Measurements from ENCODE around the gene PCDHGC4.

PCDHGC4 gene

DNA sequence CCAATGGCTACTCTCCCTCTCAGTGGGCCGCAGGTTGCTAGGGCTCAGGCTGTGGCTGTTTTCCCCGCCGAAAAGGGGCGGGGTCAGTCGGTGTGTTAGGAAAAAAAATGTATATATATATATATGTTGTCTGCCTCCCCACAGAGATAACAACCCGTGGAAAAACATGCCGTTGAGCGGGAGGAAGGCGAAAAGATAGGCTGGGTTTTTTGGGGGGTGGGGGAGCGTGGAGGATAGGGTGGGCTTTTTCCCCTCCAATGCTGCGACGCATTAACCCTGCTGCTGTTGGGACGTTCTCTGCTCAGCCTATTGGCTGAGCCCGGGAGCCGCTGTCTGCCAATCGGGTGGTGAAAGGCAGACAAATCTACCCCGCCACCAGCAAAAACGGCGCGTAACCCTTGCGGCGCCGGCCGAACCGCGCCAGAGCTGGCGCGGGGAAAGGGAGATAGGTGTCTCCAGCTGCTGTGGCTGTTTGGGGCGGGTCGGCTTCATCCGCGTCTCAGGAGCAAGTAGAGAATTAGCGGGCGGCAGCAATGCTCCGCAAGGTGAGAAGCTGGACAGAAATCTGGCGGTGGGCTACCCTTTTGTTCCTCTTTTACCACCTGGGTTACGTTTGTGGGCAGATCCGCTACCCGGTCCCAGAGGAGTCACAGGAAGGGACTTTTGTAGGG is at the start of gene PCDHGC4:
Gene PCDHGC4 (plus strand): TSS at position 390 of the 671 bp plus-strand sequence. CDS start 144 bp downstream, at position 534.
- TF ChIP-seq, protein P1, sequence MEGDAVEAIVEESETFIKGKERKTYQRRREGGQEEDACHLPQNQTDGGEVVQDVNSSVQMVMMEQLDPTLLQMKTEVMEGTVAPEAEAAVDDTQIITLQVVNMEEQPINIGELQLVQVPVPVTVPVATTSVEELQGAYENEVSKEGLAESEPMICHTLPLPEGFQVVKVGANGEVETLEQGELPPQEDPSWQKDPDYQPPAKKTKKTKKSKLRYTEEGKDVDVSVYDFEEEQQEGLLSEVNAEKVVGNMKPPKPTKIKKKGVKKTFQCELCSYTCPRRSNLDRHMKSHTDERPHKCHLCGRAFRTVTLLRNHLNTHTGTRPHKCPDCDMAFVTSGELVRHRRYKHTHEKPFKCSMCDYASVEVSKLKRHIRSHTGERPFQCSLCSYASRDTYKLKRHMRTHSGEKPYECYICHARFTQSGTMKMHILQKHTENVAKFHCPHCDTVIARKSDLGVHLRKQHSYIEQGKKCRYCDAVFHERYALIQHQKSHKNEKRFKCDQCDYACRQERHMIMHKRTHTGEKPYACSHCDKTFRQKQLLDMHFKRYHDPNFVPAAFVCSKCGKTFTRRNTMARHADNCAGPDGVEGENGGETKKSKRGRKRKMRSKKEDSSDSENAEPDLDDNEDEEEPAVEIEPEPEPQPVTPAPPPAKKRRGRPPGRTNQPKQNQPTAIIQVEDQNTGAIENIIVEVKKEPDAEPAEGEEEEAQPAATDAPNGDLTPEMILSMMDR (IDR thresholded peaks at IDR 0.05; ENCODE audit: low read length) = no peak
- TF ChIP-seq EZH2phosphoT487 (IDR thresholded peaks at IDR 0.05; ENCODE audit: low read length) (no peak), EZH2 (optimal IDR thresholded peaks at IDR 0.05; ENCODE audit: low read depth, low read length) (no peak)
- Histone ChIP-seq H3K27me3 (replicated peaks; ENCODE audit: insufficient read depth, low read length) (no peaks in the 10 kb centered on the region), H3F3A (ENCODE audit: insufficient read depth, low read length) (no peaks in the 10 kb centered on the region), H3K79me2 (ENCODE audit: low read length) (no peaks in the 10 kb centered on the region), H3K36me3 (replicated peaks; ENCODE audit: insufficient read depth, low read length) (no peaks in the 10 kb centered on the region), H3K4me2 (ENCODE audit: low read depth, low read length) (no peak within 1 kb of the TSS), H3K4me3 (ENCODE audit: low read length) (no peak within 1 kb of the TSS), H3K9ac (ENCODE audit: low read length) (no peak within 1 kb of the TSS), H3K9me3 (replicated peaks; ENCODE audit: insufficient read depth, low read length) (no peaks in the 10 kb centered on the region), H3K4me1 (ENCODE audit: low read length) (no peaks in the 10 kb centered on the region), H4K20me1 (ENCODE audit: insufficient read depth, low read length) (no peaks in the 10 kb centered on the region), H3K9me2 (replicated peaks; ENCODE audit: insufficient read depth, low read length) (no peaks in the 10 kb centered on the region), H3K27ac (ENCODE audit: low read length) (no peak within 1 kb of the TSS), H2AFZ (ENCODE audit: low read length) (no peak within 1 kb of the TSS)
- no peak for DNase-seq

GRCh38 chr5:141437221-141437620 is 47.6 kb upstream of the PCDHGC4 start:
- H3K4me2 ChIP-seq (ENCODE audit: low read depth, low read length) = no peak overlapping the region
- H3K79me2 ChIP-seq (ENCODE audit: low read length) = no peaks in the 10 kb centered on the region
- no peak overlapping the region for H3K27ac ChIP-seq (ENCODE audit: low read length)
- no peak for DNase-seq
- H3K4me3 ChIP-seq (ENCODE audit: low read length) = no peak overlapping the region
- no peaks in the 10 kb centered on the region; the same call in 1 of the 2 replicates for H3K27me3 ChIP-seq (replicated peaks; ENCODE audit: insufficient read depth, low read length)
- no peaks in the 10 kb centered on the region for H3K4me1 ChIP-seq (ENCODE audit: low read length)
- TF ChIP-seq EZH2 (optimal IDR thresholded peaks at IDR 0.05; ENCODE audit: low read depth, low read length) (no peak), EZH2phosphoT487 (IDR thresholded peaks at IDR 0.05; ENCODE audit: low read length) (no peak)
- TF ChIP-seq, protein P1 (IDR thresholded peaks at IDR 0.05; ENCODE audit: low read length) = no peak
- H3K9me2 ChIP-seq (replicated peaks; ENCODE audit: insufficient read depth, low read length) = no peaks in the 10 kb centered on the region
- H3K9me3 ChIP-seq (replicated peaks; ENCODE audit: insufficient read depth, low read length) = no peaks in the 10 kb centered on the region
- no peaks in the 10 kb centered on the region for H4K20me1 ChIP-seq (ENCODE audit: insufficient read depth, low read length)
- no peaks in the 10 kb centered on the region for H3K36me3 ChIP-seq (replicated peaks; ENCODE audit: insufficient read depth, low read length)
- H3F3A ChIP-seq (ENCODE audit: insufficient read depth, low read length) = no peaks in the 10 kb centered on the region
- no peak overlapping the region for H2AFZ ChIP-seq (ENCODE audit: low read length)
- no peak overlapping the region for H3K9ac ChIP-seq (ENCODE audit: low read length)

GRCh38 chr5:141439411-141440141 is 45.3 kb upstream of the PCDHGC4 start:
- no peak overlapping the region for H3K9ac ChIP-seq (ENCODE audit: low read length)
- TF ChIP-seq EZH2 (optimal IDR thresholded peaks at IDR 0.05; ENCODE audit: low read depth, low read length) (no peak), EZH2phosphoT487 (IDR thresholded peaks at IDR 0.05; ENCODE audit: low read length) (no peak)
- TF ChIP-seq, protein P1 (IDR thresholded peaks at IDR 0.05; ENCODE audit: low read length) = no peak
- no peaks in the 10 kb centered on the region for H3K36me3 ChIP-seq (replicated peaks; ENCODE audit: insufficient read depth, low read length)
- H3K9me2 ChIP-seq (replicated peaks; ENCODE audit: insufficient read depth, low read length) = no peaks in the 10 kb centered on the region
- no peak overlapping the region for H2AFZ ChIP-seq (ENCODE audit: low read length)
- no peak for DNase-seq
- H3K4me1 ChIP-seq (ENCODE audit: low read length) = no peaks in the 10 kb centered on the region
- H3K9me3 ChIP-seq (replicated peaks; ENCODE audit: insufficient read depth, low read length) = no peaks in the 10 kb centered on the region
- no peaks in the 10 kb centered on the region for H4K20me1 ChIP-seq (ENCODE audit: insufficient read depth, low read length)
- H3F3A ChIP-seq (ENCODE audit: insufficient read depth, low read length) = no peaks in the 10 kb centered on the region
- H3K27me3 ChIP-seq (replicated peaks; ENCODE audit: insufficient read depth, low read length) = no peaks in the 10 kb centered on the region; the same call in 1 of the 2 replicates
- H3K27ac ChIP-seq (ENCODE audit: low read length) = no peak overlapping the region
- no peaks in the 10 kb centered on the region for H3K79me2 ChIP-seq (ENCODE audit: low read length)
- H3K4me2 ChIP-seq (ENCODE audit: low read depth, low read length) = no peak overlapping the region
- H3K4me3 ChIP-seq (ENCODE audit: low read length) = no peak overlapping the region

Measured in MM.1S (cell line).